ENCODE measurements around the gene PLD4.
"Not testable (repeated sequence)": the region's sequence is repeated elsewhere in the genome, so short reads cannot be mapped to it uniquely, and the experiment has no call there.

PLD4 gene

DNA sequence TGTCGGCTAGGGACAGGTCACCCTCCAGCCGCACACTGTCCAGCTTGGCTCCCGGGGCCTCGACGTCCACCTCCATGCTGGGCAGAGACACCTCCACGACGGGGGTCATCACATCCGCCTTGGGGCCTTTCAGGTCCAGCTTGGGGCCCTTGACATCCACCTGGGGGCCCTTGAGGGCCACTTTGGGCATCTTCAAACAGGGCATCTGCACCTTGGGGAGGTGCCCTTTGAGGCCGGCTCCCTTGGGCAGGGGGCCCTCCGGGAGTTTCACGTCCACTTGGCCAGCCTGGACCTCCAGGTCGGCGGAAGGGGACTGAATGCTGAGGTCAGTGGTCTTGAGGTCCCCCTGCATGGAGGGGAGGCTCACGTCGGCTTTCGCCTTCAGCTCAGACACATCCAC, 17.9 kb downstream of the PLD4 start:
- no peak for DNase-seq

DNA sequence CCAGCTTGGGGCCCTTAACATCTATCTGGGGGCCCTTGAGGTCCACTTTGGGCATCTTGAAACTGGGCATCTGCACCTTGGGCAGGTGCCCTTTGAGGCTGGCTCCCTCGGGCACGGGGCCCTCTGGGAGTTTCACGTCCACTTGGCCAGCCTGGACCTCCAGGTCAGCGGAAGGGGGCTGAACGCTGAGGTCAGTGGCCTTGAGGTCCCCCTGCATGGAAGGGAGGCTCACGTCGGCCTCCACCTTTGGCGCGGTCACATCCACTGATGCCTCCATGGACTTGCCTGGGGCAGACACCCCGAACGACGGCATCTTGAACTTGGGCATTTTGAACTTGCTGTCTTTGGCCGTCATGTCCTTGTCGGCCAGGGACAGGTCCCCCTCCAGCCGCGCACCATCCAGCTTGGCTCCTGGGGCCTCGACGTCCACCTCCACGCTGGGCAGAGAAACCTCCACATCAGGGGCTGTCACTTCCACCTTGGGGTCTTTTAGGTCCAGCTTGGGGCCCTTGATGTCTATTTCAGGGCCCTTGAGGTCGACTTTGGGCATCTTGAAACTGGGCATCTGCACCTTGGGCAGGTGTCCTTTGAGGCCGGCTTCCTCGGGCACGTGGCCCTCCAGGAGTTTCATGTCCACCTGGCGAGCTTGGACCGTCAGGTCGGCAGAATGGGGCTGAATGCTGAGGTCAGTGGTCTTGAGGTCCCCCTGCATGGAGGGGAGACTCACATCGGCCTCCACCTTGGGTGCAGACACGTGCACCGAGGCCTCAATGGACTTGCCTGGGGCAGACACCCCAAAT, 18.7 kb downstream of the PLD4 start:
- DNase-seq = not testable (repeated sequence)

DNA sequence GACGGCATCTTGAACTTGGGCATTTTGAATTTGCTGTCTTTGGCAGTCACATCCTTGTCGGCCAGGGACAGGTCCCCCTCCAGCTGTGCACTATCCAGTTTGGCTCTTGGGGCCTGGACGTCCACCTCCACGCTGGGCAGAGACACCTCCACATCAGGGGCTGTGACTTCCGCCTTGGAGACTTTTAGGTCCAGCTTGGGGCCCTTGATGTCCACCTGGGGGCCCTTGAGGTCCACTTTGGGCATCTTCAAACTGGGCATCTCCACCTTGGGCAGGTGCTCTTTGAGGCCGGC, 19.3 kb downstream of the PLD4 start:
- DNase-seq = not testable (repeated sequence)

DNA sequence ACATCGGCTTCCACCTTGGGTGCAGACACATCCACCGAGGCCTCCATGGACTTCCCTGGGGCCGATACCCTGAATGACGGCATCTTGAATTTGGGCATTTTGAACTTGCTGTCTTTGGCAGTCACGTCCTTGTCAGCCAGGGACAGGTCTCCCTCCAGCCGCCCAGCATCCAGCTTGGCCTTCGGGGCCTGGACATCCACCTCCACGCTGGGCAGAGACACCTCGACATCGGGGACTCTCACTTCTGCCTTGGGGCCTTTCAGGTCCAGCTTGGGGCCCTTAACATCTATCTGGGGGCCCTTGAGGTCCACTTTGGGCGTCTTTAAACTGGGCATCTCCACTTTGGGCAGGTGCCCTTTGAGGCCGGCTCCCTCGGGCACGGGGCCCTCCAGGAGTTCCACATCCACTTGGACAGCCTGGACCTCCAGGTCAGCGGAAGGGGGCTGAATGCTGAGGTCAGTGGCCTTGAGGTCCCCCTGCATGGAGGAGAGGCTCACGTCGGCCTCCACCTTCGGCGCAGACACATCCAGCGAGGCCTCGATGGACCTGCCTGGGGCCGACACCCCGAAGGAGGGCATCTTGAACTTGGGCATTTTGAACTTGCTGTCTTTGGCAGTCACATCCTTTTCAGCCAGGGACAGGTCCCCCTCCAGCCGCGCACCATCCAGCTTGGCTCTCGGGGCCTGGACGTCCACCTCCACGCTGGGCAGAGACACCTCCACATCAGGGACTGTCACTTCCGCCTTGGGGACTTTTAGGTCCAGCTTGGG, 19.9 kb downstream of the PLD4 start:
- DNase-seq = not testable (repeated sequence)

DNA sequence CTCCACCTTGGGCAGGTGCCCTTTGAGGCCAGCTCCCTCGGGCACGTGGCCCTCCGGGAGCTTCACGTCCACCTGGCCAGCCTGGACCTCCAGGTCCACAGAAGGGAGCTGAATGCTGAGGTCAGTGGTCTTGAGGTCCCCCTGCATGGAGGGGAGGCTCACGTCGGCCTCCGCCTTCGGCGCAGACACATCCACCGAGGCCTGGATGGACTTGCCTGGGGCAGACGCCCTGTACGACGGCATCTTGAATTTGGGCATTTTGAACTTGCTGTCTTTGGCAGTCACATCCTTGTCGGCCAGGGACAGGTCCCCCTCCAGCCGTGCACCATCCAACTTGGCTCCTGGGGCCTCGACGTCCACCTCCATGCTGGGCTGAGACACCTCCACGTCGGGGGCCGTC, 20.6 kb downstream of the PLD4 start:
- DNase-seq = not testable (repeated sequence)

DNA sequence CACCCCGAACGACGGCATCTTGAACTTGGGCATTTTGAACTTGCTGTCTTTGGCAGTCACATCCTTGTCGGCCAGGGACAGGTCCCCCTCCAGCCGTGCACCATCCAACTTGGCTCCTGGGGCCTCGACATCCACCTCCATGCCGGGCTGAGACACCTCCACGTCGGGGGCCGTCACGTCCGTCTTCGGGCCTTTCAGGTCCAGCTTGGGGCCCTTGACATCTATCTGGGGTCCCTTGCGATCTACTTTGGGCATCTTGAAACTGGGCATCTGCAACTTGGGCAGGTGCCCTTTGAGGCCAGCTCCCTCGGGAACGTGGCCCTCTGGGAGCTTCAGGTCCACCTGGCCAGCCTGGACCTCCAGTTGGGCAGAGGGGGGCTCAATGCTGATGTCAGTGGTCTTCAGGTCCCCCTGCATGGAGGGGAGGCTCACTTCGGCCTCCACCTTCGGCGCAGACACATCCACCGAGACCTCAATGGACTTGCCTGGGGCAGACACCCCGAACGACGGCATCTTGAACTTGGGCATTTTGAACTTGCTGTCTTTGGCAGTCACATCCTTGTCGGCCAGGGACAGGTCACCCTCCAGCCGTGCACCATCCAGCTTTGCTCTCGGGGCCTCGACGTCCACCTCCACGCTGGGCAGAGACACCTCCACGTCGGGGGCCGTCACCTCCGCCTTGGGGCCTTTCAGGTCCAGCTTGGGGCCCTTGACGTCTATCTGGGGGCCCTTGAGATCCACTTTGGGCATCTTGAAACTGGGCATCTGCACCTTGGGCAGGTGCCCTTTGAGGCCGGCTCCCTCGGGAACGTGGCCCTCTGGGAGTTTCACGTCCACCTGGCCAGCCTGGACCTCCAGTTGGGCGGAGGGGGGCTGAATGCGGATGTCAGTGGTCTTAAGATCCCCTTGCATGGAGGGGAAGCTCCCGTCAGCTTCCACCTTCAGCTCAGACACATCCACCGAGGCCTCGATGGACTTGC, 21.6 kb downstream of the PLD4 start:
- DNase-seq = not testable (repeated sequence)

DNA sequence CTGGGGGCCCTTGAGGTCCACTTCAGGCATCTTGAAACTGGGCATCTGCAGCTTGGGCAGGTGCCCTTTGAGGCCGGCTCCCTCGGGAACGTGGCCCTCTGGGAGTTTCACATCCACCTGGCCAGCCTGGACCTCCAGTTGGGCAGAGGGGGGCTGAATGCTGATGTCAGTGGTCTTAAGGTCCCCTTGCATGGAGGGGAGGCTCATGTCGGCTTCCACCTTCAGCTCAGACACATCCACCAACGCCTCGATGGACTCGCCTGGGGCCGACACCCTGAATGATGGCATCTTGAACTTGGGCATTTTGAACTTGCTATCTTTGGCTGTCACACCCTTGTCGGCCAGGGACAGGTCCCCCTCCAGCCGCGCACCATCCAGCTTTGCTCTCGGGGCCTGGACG, 22.5 kb downstream of the PLD4 start:
- DNase-seq = not testable (repeated sequence)

DNA sequence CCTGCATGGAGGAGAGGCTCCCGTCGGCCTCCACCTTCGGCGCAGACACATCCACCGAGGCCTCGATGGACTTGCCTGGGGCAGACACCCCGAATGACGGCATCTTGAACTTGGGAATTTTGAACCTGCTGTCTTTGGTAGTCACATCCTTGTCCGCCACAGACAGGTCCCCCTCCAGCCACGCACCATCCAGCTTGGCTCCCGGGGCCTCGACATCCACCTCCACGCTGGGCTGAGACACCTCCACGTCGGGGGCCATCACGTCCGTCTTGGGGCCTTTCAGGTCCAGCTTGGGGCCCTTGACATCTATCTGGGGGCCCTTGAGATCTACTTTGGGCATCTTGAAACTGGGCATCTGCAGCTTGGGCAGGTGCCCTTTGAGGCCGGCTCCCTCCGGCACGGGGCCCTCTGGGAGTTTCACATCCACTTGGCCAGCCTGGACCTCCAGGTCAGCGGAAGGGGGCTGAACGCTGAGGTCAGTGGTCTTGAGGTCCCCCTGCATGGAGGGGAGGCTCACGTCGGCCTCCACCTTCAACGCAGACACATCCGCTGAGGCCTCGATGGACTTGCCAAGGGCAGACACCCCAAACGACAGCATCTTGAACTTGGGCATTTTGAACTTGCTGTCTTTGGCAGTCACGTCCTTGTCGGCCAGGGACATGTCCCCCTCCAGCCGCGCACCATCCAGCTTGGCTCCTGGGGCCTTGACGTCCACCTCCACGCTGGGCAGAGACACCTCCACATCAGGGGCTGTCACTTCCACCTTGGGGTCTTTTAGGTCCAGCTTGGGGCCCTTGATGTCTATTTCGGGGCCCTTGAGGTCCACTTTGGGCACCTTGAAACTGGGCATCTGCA, 23.4 kb downstream of the PLD4 start:
- DNase-seq = not testable (repeated sequence)

DNA sequence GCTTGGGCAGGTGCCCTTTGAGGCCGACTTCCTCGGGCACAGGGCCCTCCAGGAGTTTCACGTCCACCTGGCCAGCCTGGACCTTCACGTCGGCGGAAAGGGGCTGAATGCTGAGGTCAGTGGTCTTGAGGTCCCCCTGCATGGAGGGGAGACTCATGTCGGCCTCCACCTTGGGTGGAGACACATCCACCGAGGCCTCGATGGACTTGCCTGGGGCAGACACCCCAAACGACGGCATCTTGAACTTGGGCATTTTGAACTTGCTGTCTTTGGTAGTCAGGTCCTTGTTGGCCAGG, 24.0 kb downstream of the PLD4 start:
- no peak for DNase-seq

DNA sequence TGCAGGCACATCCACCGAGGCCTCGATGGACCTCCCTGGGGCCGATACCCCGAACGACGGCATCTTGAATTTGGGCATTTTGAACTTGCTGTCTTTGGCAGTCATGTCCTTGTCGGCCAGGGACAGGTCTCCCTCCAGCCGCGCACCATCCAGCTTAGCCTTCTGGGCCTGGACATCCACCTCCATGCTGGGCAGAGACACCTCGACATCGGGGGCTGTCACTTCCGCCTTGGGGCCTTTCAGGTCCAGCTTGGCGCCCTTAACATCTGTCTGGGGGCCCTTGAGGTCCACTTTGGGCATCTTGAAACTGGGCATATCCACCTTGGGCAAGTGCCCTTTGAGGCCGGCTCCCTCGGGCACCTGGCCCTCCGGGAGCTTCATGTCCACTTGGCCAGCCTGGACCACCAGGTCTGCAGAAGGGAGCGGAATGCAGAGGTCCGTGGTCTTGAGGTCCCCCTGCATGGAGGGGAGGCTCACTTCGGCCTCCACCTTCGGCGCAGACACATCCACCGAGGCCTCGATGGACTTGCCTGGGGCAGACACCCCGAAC, 24.8 kb downstream of the PLD4 start:
- not testable (repeated sequence) for DNase-seq

DNA sequence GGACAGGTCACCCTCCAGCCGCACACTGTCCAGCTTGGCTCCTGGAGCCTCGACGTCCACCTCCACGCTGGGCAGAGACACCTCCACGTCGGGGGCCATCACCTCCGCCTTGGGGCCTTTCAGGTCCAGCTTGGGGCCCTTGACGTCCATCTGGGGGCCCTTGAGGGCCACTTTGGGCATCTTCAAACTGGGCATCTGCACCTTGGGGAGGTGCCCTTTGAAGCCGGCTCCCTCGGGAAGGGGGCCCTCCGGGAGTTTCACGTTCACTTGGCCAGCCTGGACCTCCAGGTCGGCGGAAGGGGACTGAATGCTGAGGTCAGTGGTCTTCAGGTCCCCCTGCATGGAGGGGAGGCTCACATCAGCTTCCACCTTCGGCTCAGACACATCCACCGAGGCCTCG, 25.3 kb downstream of the PLD4 start:
- no peak for DNase-seq

DNA sequence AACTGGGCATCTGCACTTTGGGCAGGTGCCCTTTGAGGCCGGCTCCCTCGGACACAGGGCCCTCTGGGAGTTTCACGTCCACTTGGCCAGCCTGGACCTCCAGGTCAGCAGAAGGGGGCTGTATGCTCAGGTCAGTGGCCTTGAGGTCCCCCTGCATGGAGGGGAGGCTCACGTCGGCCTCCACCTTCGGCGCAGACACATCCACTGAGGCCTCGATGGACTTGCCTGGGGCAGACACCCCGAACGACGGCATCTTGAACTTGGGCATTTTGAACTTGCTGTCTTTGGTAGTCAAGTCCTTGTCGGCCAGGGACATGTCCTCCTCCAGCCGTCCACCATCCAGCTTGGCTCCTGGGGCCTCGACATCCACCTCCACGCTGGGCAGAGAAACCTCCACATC, 26.0 kb downstream of the PLD4 start:
- not testable (repeated sequence) for DNase-seq

DNA sequence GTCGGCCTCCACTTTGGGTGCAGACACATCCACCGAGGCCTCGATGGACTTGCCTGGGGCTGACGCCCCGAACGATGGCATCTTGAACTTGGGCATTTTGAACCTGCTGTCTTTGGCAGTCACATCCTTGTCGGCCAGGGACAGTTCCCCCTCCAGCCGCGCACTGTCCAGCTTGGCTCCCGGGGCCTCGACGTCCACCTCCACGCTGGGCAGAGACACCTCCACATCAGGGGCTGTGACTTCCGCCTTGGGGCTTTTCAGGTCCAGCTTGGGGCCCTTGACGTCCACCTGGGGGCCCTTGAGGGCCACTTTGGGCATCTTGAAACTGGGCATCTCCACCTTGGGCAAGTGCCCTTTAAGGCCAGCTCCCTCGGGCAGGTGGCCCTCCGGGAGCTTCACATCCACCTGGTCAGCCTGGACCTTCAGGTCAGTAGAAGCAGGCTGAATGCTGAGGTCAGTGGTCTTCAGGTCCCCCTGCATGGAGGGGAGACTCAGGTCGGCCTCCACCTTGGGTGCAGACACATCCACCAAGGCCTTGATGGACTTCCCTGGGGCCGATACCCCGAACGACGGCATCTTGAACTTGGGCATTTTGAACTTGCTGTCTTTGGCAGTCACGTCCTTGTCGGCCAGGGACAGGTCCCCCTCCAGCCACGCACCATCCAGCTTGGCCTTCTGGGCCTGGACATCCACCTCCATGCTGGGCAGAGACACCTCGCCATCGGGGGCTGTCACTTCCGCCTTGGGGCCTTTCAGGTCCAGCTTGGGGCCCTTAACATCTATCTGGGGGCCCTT, 27.4 kb downstream of the PLD4 start:
- DNase-seq = not testable (repeated sequence)

DNA sequence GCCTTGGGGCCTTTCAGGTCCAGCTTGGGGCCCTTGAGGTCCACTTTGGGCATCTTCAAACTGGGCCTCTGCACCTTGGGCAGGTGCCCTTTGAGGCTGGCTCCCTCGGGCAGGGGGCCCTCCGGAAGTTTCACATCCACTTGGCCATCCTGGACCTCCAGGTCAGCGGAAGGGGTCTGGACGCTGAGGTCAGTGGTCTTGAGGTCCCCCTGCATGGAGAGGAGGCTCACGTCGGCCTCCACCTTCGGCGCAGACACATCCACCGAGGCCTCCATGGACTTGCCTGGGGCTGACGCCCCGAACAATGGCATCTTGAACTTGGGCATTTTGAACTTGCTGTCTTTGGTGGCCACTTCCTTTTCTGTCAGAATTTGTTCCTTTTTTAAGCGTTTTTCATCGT, 28.4 kb downstream of the PLD4 start:
- DNase-seq = no peak

DNA sequence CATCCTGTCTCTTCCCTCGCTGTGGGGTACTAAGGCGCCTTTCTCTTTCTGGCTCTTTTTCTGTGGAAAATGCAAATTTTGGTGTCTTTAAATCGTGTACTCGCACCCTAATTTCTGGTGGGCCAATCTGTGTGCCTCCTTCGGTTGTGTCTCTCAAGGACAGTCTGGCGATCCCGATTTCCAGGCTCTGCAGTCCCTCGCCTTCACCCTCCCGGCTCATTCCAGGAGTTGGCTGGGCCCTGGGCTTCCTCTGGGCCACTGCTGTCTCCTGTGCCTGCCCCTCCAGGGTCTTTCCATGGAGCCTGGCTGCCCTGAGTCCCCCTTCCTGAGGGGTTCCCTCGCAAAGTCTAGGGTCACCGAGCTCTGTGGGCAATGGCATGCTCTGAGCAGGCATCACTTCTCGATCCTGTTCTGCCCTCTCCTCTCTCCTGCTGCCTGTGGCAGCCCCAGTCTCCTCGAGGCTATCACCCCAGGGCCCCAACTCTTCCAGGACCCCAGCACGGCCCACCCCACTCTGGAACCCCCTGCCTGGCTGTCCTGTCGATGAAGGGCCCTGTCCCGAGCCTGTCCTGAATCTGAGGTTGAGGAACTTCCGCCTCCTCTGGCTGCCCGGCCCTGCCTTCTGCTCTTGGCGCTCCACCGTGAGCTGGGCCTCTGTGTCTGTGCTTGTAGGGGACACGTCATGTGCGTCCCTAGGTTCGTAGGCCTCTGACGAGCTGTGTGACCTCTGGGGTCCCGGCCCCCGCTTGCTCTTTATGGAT, 29.4 kb downstream of the PLD4 start:
- DNase-seq = no peak

DNA sequence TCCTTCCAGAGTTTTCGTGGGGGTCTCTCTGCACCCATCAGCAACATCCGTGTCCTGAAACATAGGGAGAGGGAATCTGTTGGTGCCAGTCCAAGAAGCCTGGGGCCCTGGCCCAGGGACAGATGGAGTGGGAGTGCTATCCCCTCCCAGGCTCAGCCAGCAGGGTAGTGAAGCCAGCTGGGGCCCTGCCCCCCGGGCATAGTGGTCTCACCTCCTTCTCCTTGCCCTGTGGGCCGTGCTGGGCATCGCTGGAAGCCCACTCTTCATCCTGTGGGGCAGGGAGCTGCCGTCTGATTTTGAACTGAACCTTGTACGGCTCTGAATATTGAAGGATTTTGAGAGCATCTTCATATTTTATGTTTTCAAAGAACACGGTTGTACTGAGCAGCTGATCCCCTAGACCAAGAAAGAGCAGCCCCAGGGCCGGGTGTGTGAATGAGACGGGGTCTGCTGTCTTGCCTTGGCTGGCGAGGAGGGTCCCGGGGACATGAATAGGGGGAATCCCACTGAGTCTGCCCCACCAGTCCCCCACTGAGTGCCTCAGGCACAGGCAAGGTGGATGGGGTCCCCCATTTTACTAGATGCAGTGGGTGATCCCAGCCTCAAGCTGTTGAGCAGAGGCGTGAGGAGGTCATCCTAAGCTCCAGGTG, 30.2 kb downstream of the PLD4 start:
- no peak for DNase-seq

DNA sequence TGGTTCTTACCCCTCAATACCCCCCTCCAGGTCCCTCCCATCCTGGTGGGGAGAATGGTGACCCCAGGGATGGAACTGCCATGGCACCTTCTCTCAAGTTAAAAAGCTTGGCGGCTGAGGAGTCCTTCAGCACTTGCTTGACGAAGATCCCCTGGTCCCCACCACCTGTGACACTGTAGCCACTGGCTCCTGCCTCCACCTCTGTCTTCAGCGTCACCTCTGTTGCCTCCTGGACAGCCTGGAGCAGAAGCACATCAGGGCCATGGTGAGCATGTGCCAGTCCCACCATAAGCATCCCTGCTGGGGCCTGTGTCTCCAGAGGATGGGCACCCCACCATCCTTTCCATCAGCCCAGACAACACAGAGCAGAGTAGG, 30.7 kb downstream of the PLD4 start:
- no peak for DNase-seq

DNA sequence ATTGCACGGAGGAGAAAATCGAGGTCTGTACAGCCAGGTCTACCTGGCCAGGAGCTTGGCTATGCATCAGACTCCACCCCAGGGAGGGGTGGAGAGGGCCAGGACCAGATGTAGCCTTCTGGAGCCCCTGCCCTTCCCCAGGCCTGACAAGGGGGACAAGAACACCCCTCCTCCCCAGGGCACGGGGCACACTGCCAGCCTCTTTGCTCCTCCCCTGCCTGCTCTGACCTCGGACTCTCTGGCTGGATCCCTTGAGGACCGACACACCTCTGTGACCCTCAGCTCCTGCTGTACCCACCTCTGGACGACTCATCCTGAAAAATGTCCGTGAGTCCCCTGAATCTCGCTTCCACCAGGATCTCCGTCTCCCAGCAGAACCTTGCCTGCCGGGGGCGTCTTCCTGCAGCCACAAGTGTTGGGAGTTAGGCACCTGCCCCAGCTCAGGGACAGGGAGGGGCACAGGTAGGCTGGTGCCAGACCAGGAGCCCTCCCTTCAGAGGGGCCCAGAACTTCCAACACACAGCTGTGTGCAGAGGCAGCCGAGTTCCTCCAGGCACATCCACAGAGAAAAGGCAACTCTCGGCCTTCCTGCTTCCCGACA, 31.7 kb downstream of the PLD4 start:
- DNase-seq = no peak
